ENCODE measurements around the gene APMAP.

The APMAP gene

GRCh38 chr20:24994186-24994465 lies 1.6 kb upstream of the APMAP start:
- DNase-seq (ENCODE audit: low read depth), result no peak
- no peak for TF ChIP-seq CTCF (IDR thresholded peaks at IDR 0.05; ENCODE audit: low read length, missing control alignments)
- no peak overlapping the region for H3K4me3 ChIP-seq (replicated peaks; ENCODE audit: low read depth, low read length)

GRCh38 chr20:24993337-24994185 lies 1.0 kb upstream of the APMAP start:
- TF ChIP-seq CTCF (IDR thresholded peaks at IDR 0.05; ENCODE audit: low read length, missing control alignments), result peak; percentile 33
- peak overlapping the region; percentile 89 for H3K4me3 ChIP-seq (replicated peaks; ENCODE audit: low read depth, low read length)
- peak; percentile 69 for DNase-seq (ENCODE audit: low read depth)

GRCh38 chr20:24991897-24992486 lies 559 bp downstream of the APMAP start:
- no peak for TF ChIP-seq CTCF (IDR thresholded peaks at IDR 0.05; ENCODE audit: low read length, missing control alignments)
- DNase-seq (ENCODE audit: low read depth), result peak; percentile 14
- H3K4me3 ChIP-seq (replicated peaks; ENCODE audit: low read depth, low read length), result peak overlapping the region; percentile 89

- no peak for DNase-seq (ENCODE audit: low read depth)
- TF ChIP-seq CTCF (IDR thresholded peaks at IDR 0.05; ENCODE audit: low read length, missing control alignments), result no peak
- H3K4me3 ChIP-seq (replicated peaks; ENCODE audit: low read depth, low read length), result no peak overlapping the region
These were observed 1.7 kb downstream of the APMAP start for GRCh38 chr20:24990810-24991252.

- no peak overlapping the region for H3K4me3 ChIP-seq (replicated peaks; ENCODE audit: low read depth, low read length)
- no peak for TF ChIP-seq CTCF (IDR thresholded peaks at IDR 0.05; ENCODE audit: low read length, missing control alignments)
- DNase-seq (ENCODE audit: low read depth), result no peak
These were observed 3.4 kb downstream of the APMAP start for GRCh38 chr20:24989162-24989561.

- H3K4me3 ChIP-seq (replicated peaks; ENCODE audit: low read depth, low read length), result no peak overlapping the region
- no peak for TF ChIP-seq CTCF (IDR thresholded peaks at IDR 0.05; ENCODE audit: low read length, missing control alignments)
- DNase-seq (ENCODE audit: low read depth), result no peak
These were observed 4.4 kb downstream of the APMAP start for GRCh38 chr20:24987873-24988835.

Data from fibroblast of pulmonary artery (primary cell).